ENCODE results near the gene BNIP3.
"Not testable (repeated sequence)": the region's sequence is repeated elsewhere in the genome, so short reads cannot be mapped to it uniquely, and the experiment has no call there.

BNIP3 gene

GRCh38 chr10:131977323-131978096 lies 4.2 kb downstream of the BNIP3 start:
- ATAC-seq (no peak), DNase-seq (no peak)

GRCh38 chr10:131975796-131976195 lies 5.9 kb downstream of the BNIP3 start:
- ATAC-seq (no peak), DNase-seq (no peak)

GRCh38 chr10:131975003-131975402 lies 6.7 kb downstream of the BNIP3 start:
- ATAC-seq = no peak
- no peak for DNase-seq

GRCh38 chr10:131974034-131974817 lies 7.5 kb downstream of the BNIP3 start:
- no peak for ATAC-seq
- no peak for DNase-seq

- DNase-seq (peak; percentile 23), ATAC-seq (peak; percentile 38)
These were observed 8.4 kb downstream of the BNIP3 start for GRCh38 chr10:131973160-131973951.

GRCh38 chr10:131972474-131973071 lies 9.2 kb downstream of the BNIP3 start:
- peak; percentile 31 for DNase-seq
- peak; percentile 41 for ATAC-seq

GRCh38 chr10:131971591-131971990 lies 10.1 kb downstream of the BNIP3 start:
- no peak for DNase-seq
- ATAC-seq = no peak

- ATAC-seq = no peak
- DNase-seq = no peak
These were observed 10.8 kb downstream of the BNIP3 start for GRCh38 chr10:131970946-131971345.

- ATAC-seq = no peak
- DNase-seq = no peak
These were observed 12.8 kb downstream of the BNIP3 start for GRCh38 chr10:131968949-131969348.

GRCh38 chr10:131964298-131964697 lies 17.4 kb downstream of the BNIP3 start:
- no peak for DNase-seq
- ATAC-seq = no peak

GRCh38 chr10:131963811-131964210 lies 17.9 kb downstream of the BNIP3 start:
- ATAC-seq (no peak), DNase-seq (no peak)

- no peak for DNase-seq
- no peak for ATAC-seq
These were observed 18.4 kb downstream of the BNIP3 start for GRCh38 chr10:131963350-131963749.

GRCh38 chr10:131961777-131962662 lies 19.7 kb downstream of the BNIP3 start:
- DNase-seq (no peak), ATAC-seq (no peak)

- DNase-seq = no peak
- ATAC-seq = peak; percentile 5
These were observed 20.5 kb downstream of the BNIP3 start for GRCh38 chr10:131961047-131961776.

- DNase-seq (no peak), ATAC-seq (no peak)
These were observed 21.1 kb downstream of the BNIP3 start for GRCh38 chr10:131960631-131961046.

GRCh38 chr10:131959841-131960240 lies 21.9 kb downstream of the BNIP3 start:
- no peak for DNase-seq

GRCh38 chr10:131955591-131956340 lies 26.0 kb downstream of the BNIP3 start:
- ATAC-seq (no peak), DNase-seq (no peak)

More at GRCh38 chr10:131959841-131960240, 21.9 kb downstream of the BNIP3 start:
- no peak for ATAC-seq

- ATAC-seq (no peak), DNase-seq (no peak)
These were observed 27.3 kb downstream of the BNIP3 start for GRCh38 chr10:131954356-131954965.

- not testable (repeated sequence) for ATAC-seq, DNase-seq
These were observed 31.8 kb downstream of the BNIP3 start for GRCh38 chr10:131949908-131950307.

All from stimulated activated naive CD8-positive, alpha-beta T cell treated with anti-CD3 and anti-CD28 coated beads, Interleukin-15, Interleukin-2, amounts not matched to agents 100 U/mL and 50 U/mL, for 24 hours (primary cell).